Activated CD4-positive, alpha-beta T cell treated with anti-CD3 and anti-CD28 coated beads, Interleukin-2, Interleukin-4, amounts not matched to agents 100 ng/mL and 50 ng/mL, durations not matched to agents 16 hours and 8 hours (primary cell): Measurements from ENCODE around the gene SLC9A3.

Source experiments
- DNase-seq: peaks from one replicate; pipeline ENCODE4 v3.0.0-alpha.2; 2020; ENCODE audit warnings: low spot score

Gene SLC9A3

DNA sequence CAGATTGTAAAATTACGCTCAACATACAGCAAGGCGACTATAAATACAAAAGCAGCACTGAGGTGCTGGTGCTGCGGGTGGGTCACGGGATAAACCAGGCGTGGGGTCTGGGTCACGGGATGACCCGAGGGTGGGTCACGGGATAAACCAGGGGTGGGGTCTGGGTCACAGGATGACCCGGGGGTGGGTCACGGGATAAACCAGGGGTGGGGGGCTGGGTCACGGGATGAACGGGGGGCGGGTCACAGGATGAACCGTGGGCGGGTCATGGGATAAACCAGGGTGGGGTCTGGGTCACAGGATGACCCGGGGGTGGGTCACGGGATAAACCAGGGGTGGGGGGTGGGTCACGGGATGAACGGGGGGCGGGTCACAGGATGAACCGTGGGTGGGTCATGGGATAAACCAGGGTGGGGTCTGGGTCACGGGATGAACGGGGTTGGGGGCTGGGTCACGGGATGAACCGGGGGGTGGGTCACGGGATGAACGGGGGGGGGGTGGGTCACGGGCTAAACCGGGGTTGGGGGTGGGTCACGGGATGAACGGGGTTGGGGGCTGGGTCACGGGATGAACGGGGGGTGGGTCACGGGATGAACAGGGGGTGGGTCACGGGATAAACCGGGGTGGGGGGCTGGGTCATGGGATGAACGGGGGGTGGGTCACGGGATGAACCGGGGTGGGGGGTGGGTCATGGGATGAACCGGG, 30.2 kb upstream of the SLC9A3 start:
- no peak for DNase-seq

DNA sequence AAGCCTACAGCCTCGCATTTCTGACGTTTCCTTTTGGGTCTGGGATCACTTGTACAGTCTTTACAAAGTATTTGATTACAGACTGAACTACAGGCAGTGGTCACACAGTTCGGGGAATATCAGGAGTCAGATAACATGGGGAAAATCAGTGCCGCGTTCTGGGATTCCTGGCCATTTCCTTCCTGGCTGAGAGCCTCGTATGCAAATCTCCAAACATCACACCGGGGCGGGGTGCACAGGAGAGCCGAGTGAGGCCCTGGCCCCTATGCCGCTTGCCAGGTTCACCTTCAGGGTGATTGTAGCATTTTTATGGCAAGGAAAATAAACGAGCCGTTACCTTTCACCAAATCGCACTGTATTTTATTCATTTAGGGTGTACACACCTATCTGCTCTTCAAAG, 29.6 kb upstream of the SLC9A3 start:
- no peak for DNase-seq

DNA sequence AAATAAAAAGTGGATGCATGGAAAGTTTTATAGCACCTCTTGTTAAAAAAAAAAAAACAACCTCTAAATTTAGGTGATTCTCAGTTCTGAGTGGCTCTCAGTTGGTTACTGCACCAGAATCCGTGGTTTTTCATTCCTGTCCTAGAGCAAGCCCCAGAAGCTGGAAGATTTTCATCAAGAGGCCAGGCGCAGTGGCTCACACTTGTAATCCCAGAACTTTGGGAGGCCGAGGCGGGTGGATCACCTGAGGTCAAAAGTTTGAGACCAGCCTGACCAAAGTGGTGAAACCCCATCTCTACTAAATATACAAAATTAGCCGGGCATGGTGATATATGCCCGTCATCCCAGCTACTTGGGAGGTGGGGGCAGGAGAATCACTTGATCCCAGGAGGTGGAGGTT, 27.2 kb upstream of the SLC9A3 start:
- DNase-seq, result no peak

DNA sequence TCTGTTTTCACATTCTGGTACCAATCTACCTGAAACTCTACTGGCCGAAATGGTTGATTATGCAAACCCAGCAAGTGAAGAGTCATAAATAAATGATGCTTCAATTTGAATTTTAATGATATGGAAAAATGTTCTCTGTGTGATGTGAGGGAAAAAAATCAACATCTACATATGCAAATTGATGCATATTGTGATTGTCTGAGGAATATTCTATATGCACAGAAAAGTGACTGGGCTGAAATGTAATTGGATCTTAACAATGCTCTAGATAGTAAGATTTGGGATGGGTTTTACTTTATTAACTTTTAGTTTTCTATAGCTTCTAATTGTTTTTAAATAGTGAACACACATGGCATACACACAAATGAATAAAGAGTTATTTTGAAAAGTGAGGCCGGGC, 25.0 kb upstream of the SLC9A3 start:
- no peak for DNase-seq

DNA sequence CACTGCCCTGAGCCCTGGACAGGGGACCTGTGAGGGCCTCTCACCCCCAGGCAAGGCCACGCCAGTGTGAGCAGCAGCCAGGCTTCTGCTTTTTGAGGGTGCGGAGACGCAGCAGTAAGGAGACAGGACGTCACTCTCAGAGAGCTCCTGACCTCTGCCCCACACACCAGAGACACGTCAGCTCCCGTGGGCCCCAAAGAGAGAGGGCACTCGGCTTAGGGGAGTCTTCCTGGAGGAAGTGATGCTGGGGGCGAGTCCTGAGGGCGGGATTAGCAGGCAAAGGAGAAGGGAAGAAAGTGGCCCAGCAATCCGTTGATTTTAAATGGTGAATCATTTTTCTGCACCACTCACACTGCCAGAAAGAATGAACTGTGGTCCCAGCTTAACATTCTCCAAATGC, 24.0 kb upstream of the SLC9A3 start:
- DNase-seq, result no peak

DNA sequence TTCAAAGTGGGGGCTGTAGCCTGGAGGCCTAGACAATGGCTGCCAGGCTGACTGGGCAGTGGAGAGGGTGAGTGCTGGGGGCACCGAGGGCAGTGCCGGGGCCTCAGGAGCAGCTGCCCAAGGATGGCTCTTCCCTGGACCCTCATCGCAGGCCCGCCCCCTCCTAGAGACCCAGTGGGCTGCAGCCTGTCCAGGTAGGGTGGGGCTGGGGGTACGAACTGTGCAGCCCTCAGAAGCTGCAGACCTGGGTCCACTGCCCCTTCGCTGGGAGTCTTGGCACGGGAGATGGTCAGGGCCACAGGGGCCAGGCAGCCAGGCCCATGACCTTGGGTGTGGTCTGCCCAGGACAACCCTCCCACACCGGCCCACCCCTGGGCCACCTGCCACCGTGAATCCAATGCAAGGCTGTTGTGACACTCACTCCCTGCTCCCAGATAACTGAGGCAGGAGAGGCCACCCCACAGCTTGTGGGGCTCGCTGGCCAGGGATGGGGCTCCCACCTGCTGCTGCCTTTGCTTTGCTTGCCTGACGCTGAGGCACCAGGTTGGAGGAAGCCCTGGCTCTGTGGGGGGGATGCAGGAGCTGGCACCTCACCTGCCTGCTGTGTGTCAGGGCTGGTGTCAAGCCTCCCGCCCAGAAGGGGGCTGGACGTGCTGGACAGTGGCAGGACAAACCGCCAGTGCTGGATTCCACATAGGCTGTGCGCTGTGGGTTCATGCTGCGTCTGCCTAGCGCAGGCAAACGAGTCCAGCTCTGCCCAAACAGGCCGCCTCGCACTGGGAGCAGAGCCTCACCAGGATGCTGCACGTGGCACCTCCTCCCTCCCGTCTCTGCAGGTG, 23.1 kb upstream of the SLC9A3 start:
- no peak for DNase-seq

DNA sequence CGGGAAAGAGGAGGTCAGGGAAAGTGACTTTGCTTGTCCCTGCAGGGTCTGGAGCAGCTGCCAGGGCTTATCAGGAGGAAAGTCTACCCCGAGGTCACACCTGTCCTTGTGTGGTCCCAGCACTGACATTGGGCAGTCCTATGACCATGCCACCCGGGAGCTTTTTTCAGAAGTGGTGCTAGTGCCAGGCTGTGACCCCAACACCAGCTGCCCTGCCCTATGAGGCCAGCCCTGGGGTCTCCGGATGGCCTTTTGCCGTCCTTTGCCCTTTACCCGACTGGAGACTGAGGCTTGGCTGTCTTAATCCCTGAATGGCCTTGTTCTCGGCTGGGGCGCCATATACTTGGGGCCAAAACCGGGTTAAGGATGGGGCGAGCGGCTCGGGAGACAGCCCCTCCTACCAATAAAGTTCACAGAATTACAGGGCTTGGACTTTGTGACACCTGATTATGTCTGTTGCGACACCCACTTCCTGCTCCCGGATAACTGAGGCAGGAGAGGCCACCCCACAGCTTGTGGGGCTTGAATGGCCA, 22.2 kb upstream of the SLC9A3 start:
- DNase-seq, result no peak

DNA sequence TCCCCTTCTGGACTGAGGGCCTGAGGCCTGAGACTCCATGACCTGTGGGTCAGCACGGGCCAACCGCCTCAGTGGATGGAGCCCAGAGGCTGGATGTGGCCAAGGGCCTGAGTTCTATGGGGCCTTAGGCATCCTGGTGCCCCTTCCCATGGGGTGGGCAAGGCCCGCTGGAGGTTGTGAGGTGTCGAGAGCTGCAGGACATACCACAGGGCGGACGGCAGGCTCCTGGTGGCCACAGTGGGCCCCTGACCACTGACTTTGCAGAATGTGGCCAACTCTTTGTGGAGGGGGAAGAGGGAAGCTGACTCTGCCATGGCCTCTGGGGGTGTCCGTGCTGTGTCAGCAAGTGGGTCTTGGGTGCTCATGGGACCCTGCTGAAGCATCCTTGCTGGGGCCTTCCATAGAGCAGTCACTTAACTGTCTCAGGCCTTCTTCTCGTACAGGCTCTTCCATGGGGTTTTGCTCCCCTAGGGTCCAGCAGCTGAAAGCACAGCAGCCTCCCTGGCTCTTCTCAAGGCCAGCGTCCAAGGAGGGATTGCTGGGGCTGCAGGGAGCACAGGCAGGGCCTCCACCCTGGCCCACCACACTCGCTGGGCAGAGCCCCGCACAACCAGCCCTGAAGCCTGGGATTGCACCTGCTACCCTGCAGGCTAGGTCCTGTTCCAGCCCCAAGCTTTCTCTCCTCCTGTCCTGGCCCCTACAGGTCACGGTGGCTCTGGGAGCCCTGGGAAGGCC, 21.6 kb upstream of the SLC9A3 start:
- DNase-seq, result no peak

DNA sequence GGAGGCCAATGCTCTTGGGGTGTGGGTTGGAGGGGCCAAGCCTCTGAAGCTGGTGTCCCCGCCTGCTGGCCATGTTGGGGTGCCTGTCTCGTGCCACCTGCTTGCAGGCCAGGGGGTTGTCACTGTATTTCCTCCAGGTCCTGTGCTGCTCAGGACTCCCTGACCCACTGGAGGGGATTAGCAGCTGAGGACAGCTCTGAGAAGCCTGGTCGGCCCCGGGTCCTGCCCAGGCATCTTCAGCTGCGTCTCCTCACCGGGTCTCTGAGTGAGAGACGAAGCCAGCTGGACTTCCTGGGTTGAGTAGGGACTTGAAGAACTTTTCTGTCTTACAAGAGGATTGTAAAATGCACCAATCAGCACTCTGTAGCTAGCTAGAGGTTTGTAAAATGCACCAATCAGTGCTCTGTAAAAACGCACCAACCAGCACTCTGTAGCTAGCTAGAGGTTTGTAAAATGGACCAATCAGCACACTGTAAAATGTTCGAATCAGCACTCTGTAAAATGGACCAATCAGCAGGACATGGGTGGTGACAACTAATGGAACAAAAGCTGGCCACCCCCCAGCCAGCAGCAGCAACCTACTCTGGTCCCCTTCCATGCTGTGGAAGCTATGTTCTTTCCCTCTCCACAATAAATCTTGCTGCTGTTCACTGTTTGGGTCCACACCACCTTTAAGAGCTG, 20.6 kb upstream of the SLC9A3 start:
- DNase-seq, result no peak

DNA sequence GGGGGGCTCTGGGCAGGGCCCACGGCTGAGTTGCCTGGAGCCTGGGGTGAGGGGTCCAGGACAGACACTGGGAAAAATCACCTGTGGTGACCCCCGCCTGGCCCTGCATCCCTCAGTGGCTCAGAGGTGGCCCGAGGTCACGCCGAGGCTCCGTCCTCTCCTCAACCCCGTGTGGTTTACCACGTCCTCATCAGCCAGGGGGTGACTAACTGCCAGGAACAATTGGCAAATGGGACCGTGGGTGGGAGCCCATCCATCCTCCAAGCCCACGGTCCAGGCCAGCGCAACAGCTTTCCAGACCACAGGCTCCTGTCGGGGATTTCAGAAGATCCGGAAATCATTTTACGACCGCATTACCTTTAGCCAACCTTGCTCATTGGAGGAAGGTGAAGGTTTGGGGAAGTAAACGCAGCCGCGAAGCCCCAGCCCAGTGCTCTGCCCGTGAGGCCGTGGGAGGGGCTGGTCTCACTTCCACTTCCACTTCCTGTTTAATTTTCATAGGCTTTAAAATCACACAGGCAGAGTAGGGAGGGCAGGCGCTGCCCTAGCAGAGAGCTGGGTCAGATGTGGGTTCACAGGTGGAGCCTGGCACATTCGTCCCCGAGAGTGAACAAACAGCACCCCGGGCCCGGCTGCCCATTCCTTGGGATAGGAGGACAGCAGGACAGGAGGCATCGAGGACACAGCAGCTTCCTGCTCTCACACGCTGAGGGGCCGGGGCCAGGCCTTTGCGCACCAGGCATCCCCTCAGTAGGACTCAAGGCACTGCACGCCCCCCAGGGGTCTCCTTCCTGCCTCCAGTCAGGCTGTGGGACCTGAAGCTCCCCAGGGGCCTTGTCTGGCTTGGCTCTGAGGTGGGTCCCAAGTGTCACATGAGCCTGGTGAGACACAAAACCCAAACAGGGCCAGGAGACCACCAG, 19.8 kb upstream of the SLC9A3 start:
- peak; percentile 44 for DNase-seq

DNA sequence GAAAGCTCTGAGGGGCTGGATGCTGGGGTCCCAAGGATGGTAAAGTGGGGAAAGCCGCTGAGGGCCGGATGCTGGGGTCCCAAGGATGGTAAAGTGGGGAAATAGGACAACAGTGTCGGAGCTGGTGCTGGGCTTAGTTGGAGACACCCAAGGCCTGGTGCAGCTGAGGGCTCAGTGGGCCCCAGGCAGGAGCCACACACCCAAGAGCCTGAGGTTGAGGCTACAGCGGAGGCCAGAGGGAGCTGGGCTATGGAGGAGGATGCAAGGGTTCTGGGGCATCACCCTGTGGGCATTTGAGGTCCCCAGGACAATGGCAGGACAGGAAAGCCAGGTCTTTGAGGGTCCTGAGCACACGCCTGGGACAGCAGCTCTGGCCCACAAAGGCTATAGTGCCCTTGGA, 19.1 kb upstream of the SLC9A3 start:
- no peak for DNase-seq

DNA sequence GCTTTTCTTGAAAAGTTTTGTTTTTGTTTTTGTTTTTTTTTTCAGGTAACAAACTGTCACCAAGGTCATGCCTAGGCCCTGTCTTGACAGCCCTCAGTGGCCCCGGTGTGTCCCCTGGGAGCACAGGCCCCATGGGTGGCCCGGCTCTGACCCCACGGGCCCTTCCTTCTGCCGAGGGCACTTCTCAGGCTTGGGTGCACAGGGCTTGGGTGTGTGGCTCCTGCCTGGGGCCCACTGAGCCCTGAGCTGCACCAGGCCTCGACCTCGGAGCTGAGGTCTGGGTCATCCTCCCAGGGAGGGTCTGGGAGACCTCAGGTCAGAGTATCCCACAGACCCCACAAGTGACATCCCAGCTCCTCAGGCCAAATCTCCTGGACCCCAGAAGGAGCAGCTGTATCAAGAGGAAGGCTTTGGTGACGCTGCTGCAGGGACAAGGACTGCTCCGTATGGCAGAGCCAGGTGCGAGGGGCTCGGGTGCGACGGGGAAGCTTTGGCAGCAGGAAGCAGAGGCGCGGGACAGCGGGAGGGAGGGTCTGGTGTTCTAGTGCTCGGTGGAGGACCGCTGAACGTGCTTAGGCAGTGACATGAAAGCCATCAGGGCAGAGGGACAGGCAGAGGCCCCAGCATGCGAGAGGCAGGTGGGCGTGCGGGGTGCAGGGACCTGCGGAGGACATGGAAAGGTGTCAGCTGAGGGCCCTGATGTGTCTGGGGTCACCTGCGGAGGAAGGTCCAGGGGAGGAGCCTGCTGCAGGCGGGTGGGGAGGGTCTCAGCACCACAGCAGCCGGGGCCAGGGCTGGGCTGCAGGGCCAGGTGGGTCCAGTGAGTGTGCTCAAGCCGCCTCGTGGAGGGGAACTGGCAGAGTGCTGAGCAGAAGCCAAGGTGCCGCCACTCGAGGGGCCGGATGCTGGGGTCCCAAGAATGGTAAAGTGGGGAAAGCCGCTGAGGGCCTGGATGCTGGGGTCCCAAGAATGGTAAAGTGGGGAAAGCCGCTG, 18.4 kb upstream of the SLC9A3 start:
- no peak for DNase-seq

DNA sequence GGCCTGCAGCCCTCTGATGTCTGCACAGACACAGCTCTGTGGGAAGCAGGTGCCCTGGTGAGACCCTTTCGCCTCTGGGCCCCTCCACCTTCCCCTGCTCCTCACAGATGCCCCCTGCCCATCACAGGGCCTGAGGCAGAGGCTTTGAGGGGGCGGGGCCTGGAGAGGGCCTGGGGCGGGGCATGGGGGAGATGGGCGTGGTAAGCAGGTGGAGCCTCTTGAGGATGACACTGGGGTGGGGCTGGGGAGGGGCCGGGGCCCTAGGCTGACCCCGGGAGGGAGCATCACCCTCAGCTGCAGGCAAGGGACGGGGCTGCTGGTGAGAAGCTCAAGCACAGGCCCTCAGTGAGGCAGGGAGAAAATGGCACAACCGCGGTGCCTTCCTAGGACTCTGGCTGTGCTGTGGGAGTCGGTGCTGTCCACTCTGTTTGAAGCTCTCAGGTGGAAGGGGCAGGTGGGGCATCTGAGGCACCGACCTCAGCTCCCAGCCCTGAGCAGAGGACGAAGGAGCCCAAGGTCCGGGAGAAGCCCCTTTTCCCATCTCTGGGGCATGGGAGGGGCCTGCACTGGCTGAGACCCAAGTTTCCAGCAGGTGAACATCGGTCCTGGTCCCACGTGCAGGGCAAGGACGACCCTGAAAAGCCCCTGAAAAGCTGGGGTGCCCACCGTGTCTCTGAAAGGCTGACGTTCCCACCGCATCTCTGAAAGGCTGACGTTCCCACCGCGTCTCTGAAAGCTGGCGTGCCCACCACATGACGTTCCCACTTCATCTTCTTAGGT, 17.5 kb upstream of the SLC9A3 start:
- no peak for DNase-seq

DNA sequence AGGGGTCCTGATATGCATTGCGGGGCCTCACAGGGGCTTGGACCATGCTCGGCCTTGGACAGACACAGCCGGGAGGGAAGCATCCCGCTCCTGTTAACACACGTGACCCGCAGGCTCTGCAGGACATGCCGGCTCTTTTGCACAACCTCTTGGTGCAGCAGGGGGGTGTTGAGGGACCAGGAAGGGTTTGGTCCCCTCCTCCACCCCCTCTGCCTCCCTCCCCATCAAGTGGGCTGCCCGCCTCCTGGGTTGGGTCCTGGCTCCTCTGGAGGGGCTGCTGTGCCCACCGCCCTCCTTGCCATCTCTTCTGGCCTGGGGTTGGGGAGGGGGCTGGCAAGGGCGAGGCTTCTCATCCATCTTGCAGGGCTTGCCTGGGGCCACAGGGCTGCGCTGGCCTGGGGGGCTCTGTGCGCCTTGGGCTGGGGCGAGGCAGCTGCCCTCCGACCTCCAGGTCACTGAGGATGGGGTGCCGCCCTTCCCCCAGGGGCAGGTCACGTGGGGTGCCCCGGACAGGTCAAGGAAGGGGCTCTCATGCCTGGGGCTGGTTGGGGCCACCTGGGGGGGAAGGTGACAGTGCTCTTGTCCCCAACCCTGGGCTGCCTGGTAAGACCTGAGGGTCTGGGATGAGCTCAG, 16.8 kb upstream of the SLC9A3 start:
- DNase-seq, result no peak

DNA sequence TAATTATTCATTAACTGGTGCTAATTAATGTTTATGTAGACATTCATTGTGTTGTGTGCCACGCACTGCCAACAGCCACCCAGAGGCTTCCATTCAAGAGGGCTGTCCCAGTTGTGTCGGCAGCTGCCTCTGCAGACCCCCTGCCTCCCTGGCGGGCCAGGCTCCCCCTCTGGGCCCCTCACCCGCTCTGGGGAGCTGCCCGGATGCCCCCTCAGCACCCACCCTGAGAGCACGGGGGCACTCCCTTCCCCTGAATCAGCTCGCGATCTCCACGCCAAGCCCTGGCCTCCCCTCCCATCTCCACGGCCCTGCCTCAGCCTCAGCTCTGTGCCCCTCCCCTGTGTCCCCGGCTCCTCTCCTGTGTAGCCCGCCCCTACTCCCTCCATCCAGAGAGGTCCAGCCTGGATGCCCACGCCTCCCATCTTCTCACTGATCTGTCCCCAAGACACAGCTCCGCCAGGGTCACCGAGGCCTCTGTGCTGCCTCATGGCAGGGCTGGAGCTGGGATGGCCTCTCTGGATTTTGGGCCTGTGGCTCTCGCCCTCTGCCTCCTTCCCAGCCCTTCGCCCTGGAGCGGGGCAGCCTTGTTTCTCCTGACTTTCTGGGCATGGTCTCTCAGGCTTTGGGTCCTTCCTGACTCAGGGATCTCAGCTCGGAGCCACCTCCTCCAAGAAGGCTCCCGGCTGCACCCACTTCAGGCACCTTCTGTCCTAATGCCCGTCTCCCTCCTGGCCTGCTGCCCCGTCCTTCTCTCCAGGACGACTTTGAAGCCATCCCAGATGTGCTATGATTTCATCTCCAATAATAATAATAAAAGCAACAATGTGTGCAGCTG, 16.0 kb upstream of the SLC9A3 start:
- no peak for DNase-seq

DNA sequence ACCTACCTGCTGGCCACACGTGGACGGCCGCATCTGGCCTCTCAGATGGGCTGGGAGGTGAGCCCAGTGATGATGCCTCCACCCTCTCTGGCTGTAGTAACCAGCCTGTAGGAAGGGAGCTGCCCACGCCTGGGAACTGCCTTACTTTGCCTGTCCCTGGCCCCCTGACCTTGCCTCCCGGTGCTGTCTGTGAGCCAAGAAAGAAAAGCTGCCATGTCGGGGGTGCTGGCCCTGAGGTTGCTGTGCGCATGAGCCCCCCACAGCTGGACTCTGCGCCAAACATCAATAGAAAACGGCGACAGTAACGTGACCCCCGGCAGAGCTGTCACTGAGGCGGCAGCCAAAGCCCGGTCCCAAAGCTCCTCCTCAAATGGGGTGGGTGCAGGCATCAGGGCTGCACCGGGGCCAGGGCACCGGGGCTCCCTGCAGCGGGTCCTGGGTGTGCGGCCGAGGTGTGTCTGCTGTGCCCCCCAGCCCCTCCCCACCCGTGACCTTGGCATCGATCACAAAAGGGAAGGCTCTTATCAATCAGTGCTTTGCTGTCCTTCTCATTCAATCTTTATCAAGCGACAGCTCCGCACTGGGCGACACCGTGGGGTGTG, 15.3 kb upstream of the SLC9A3 start:
- DNase-seq, result no peak

DNA sequence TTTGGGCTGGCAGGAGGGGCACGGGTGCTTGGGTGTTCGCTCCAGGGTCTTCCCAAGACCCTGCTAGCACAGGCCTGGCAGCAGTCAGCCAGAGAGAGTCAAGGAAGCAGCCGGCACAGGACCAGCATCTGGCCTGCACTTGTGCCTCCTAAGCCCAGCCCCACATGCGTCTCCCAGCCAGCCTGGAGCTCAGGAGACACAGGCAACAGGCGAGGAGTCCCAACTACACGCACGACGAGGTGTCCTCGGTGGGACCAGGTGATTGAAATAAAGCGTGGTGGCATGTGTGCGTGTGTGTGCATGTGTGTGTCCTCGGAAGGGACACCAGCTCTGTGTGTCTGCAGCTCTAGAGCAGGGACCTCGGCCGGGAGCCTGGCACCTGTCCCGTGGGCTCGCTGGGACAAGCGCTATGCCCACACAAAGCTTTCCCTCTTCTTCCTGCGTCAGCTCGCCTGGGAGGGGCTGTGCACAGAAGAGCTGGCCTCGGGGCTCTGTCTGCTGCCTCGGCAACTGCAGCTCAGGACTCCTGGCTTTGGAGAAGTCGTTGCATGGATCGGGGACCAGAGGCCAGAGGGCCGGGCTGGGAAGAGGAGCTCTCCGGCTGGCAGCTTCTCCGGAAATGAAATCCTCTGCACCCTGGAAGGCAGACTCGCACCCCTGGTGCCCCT, 14.7 kb upstream of the SLC9A3 start:
- no peak for DNase-seq
